ENCODE data around the gene POLK. TPM values are rescaled to one million over a fixed set of nuclear protein-coding genes. Genes with fewer than 3 reads are reported as not detected.

The POLK gene
- total and polyA plus RNA-seq, 8 donors = 32.1 to 43.9 (median 34.1) TPM

DNA sequence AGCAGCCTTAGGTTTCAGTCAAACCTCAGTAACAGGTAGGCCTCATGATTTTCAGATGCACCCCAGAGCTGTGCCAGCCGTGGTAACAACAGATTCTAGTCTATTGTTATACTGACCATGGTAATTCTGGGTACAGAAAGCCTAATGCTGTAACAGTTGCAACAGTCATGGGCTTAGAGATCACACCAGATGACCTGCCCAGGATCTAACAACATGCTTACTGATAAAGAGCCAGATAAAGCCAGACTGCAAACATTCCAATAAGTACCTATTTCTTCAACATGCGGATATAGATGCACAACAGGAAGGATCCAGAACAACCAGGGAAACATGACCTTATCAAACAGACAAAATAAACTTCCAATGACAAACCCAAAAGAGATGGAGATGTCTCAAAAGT lies 43.1 kb upstream of the POLK start:
- no peak for ATAC-seq
- H3K27me3 ChIP-seq = no peaks in the 10 kb centered on the region
- no peak overlapping the region for H3K27ac ChIP-seq
- no peak overlapping the region for H3K4me3 ChIP-seq
- peaks cover 5 to 20% of the 10 kb centered on the region in 2 donors for H3K4me1 ChIP-seq
- DNase-seq = no peak
- TF ChIP-seq, protein P1, sequence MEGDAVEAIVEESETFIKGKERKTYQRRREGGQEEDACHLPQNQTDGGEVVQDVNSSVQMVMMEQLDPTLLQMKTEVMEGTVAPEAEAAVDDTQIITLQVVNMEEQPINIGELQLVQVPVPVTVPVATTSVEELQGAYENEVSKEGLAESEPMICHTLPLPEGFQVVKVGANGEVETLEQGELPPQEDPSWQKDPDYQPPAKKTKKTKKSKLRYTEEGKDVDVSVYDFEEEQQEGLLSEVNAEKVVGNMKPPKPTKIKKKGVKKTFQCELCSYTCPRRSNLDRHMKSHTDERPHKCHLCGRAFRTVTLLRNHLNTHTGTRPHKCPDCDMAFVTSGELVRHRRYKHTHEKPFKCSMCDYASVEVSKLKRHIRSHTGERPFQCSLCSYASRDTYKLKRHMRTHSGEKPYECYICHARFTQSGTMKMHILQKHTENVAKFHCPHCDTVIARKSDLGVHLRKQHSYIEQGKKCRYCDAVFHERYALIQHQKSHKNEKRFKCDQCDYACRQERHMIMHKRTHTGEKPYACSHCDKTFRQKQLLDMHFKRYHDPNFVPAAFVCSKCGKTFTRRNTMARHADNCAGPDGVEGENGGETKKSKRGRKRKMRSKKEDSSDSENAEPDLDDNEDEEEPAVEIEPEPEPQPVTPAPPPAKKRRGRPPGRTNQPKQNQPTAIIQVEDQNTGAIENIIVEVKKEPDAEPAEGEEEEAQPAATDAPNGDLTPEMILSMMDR (IDR thresholded peaks at IDR 0.05) = no peak
- intact Hi-C loops (cut with DNase I) = no loop called here
- H3K36me3 ChIP-seq = no peaks in the 10 kb centered on the region
- H3K9me3 ChIP-seq = peaks cover 0 to 21% of the 10 kb centered on the region in 2 donors

DNA sequence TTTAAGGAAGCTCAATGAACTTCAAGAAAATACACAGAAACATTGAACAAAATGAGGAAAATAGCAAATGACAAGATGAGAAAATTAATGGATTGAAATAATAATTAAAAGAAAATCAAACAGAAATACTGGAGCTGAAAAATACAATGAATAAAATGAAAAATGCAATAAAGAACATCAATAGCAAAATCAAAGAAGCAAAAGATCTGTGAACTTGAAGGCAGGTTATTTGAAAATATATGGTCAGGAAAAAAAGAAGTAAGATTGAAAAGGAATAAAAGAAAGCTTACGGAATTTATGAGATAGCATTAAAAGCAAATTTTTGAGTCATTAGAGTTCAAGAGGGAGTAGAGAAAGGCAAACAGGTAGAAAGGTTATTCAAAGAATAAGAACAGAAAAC lies 42.7 kb upstream of the POLK start:
- TF ChIP-seq, protein P1 (IDR thresholded peaks at IDR 0.05) = no peak
- no peaks in the 10 kb centered on the region for H3K36me3 ChIP-seq
- H3K27ac ChIP-seq = no peak overlapping the region
- intact Hi-C loops (cut with DNase I) = no loop called here
- peaks cover 0 to 21% of the 10 kb centered on the region in 2 donors for H3K9me3 ChIP-seq
- H3K4me1 ChIP-seq = peaks cover 5 to 19% of the 10 kb centered on the region in 2 donors
- DNase-seq (no peak), ATAC-seq (no peak)
- H3K27me3 ChIP-seq = no peaks in the 10 kb centered on the region
- no peak overlapping the region for H3K4me3 ChIP-seq

DNA sequence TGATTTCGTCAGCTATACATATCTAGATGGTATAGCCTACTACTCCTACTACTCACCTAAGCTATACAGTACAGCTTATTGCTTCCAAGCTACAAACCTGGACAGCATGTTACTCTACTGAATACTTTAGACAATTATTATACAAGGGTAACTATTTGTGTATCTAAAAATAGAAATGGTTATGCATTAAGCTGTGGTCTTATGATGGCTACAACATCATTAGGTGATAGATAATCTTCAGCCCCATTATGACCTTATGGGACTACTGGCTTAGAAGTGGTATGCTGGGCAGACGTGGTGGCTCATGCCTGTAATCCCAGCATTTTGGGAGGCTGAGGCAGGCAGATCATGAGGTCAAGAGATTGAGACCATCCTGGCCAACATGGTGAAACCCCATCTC lies 40.5 kb upstream of the POLK start:
- H3K4me1 ChIP-seq = peaks cover 0 to under 1% of the 10 kb centered on the region in 2 donors

DNA sequence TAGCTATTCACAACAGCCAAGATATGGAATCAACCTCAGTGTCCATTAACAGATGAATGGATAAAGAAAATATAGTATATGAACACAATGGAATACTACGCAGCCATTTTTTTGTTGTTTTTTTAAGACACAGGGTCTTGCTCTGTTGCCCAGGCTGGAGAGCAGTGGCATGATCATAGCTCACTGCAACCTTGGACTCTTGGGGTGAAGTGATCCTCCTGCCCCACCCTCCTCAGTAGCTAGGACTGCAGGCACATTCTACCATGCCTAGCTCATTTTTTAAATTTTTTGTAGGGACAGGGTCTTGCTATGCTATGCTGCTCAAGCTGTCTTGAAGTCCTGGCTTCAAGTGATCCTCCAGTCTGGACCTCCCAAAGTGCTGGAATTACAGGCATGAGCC lies 38.7 kb upstream of the POLK start:
- DNase-seq (no peak), ATAC-seq (no peak)
- Histone ChIP-seq H3K9me3 (peaks cover 0 to 21% of the 10 kb centered on the region in 2 donors), H3K36me3 (no peaks in the 10 kb centered on the region), H3K4me1 (no peaks in the 10 kb centered on the region), H3K4me3 (no peak overlapping the region), H3K27ac (no peak overlapping the region), H3K27me3 (no peaks in the 10 kb centered on the region)
- TF ChIP-seq, protein P1 (IDR thresholded peaks at IDR 0.05) = no peak
- intact Hi-C loops (cut with DNase I) = no loop called here

More for the DNA sequence above, 40.5 kb upstream of the POLK start:
- peaks cover 0 to 21% of the 10 kb centered on the region in 2 donors for H3K9me3 ChIP-seq
- no peak for DNase-seq
- H3K36me3 ChIP-seq = no peaks in the 10 kb centered on the region
- no peak for ATAC-seq
- TF ChIP-seq, protein P1 (IDR thresholded peaks at IDR 0.05) = no peak
- intact Hi-C loops (cut with DNase I) = no loop called here
- H3K4me3 ChIP-seq = no peak overlapping the region
- no peaks in the 10 kb centered on the region for H3K27me3 ChIP-seq
- no peak overlapping the region for H3K27ac ChIP-seq

DNA sequence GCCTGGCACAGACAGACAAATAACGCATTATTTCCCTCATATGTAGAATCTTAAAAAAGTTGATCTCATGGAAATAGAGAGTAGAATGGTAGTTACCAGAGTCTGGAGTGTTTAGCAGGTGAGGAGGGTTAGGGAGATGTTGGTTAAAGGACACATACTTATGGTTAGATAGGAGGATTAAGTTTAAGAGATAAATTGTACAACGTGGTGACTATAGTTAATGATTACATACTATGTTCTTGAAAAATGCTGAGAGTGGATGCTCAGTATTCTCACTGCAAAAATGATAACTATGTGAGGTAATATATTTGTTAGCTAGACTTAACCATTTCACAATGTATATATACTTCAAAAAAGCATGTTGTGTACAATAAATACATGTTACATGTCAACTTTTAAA lies 38.2 kb upstream of the POLK start:
- DNase-seq (no peak), ATAC-seq (no peak)
- no peaks in the 10 kb centered on the region for H3K4me1 ChIP-seq
- intact Hi-C loops (cut with DNase I) = no loop called here
- H3K9me3 ChIP-seq = peaks cover 0 to 18% of the 10 kb centered on the region in 2 donors
- H3K36me3 ChIP-seq = no peaks in the 10 kb centered on the region
- TF ChIP-seq, protein P1 (IDR thresholded peaks at IDR 0.05) = no peak
- H3K27me3 ChIP-seq = no peaks in the 10 kb centered on the region
- no peak overlapping the region for H3K4me3 ChIP-seq
- H3K27ac ChIP-seq = no peak overlapping the region

Measured in left lung (tissue), 10 donors.